Muscle of leg (tissue), 11 donors: ENCODE data around the gene PGRMC1. TPM values are rescaled to one million over a fixed set of nuclear protein-coding genes. Genes with fewer than 3 reads are reported as not detected.
A peak's percentile ranks its signal among the peaks of the same experiment; 100 is the strongest.
"Not testable (repeated sequence)": the region's sequence is repeated elsewhere in the genome, so short reads cannot be mapped to it uniquely, and the experiment has no call there.

ENCODE experiments used
- DNase-seq: peaks from one replicate; pipeline ENCODE4 v3.0.0; 2013
- H3K27ac ChIP-seq: one replicate; pipeline ENCODE4 v1.5.1; 2013; ENCODE audit warnings: mild to moderate bottlenecking, low read length, control low read depth
- H3K27me3 ChIP-seq: one replicate; pipeline ENCODE4 v1.6.1; 2013; ENCODE audit warnings: low read length; ENCODE audit not compliant: control insufficient read depth, insufficient read depth
- H3K36me3 ChIP-seq: one replicate; pipeline ENCODE4 v1.6.1; 2013; ENCODE audit warnings: low read length; ENCODE audit not compliant: control insufficient read depth, insufficient read depth
- H3K4me1 ChIP-seq: one replicate; pipeline ENCODE4 v1.6.1; 2013; ENCODE audit warnings: low read length; ENCODE audit not compliant: control insufficient read depth, insufficient read depth
- H3K4me3 ChIP-seq: one replicate; pipeline ENCODE4 v1.5.1; 2013; ENCODE audit warnings: low read length, control low read depth
- H3K9me3 ChIP-seq: replicated peaks from 2 replicates; pipeline ENCODE4 v1.6.1; 2013; ENCODE audit warnings: low read depth, low read length; ENCODE audit not compliant: control insufficient read depth
- WGBS: methylation state at CpG from one replicate; pipeline ENCODE4 v1.1.5; 2013; ENCODE audit warnings: missing lambda C conversion rate; ENCODE audit not compliant: insufficient coverage; 5-methylcytosine and 5-hydroxymethylcytosine counted together
- polyA plus RNA-seq, 8 donors: library from polyadenylated mRNA; unstranded; fragments of 120-200 nt; gene quantifications; one replicate each; pipeline versions ENCODE4 v1.2.1 to v1.2.3, GENCODE V29; 2013; ENCODE audit warnings: inconsistent platforms in 1 of 8, low replicate concordance in 1 of 8; ENCODE audit not compliant: insufficient read length in 8 of 8, insufficient read depth in 1 of 8
- total RNA-seq: library from RNA; stranded (reverse); fragments of 120-200 nt; gene quantifications from one replicate; pipeline ENCODE4 v1.2.4, GENCODE V29; 2013

The PGRMC1 gene
- total and polyA plus RNA-seq, 9 donors, result 86.7 to 148 (median 101) TPM

GRCh38 chrX:119249891-119250290 lies 13.8 kb downstream of the PGRMC1 start:
- Histone ChIP-seq H3K36me3 (no peaks in the 10 kb centered on the region), H3K4me3 (no peak overlapping the region), H3K27ac (no peak overlapping the region), H3K9me3 (no peaks in the 10 kb centered on the region), H3K27me3 (peaks cover 8% of the 10 kb centered on the region), H3K4me1 (no peaks in the 10 kb centered on the region)
- 60% methylated on average over 1 of the region's 3 CpGs for WGBS
- DNase-seq, result peak; percentile 38

- Histone ChIP-seq H3K4me1 (no peaks in the 10 kb centered on the region), H3K9me3 (no peaks in the 10 kb centered on the region), H3K4me3 (no peak overlapping the region), H3K36me3 (no peaks in the 10 kb centered on the region), H3K27me3 (peaks cover 8% of the 10 kb centered on the region), H3K27ac (no peak overlapping the region)
- WGBS, result 76% methylated on average over 3 of the region's 4 CpGs
- no peak for DNase-seq
Observed at GRCh38 chrX:119251386-119251785, 15.3 kb downstream of the PGRMC1 start.

- no peak for DNase-seq
- Histone ChIP-seq H3K4me1 (no peaks in the 10 kb centered on the region), H3K9me3 (no peaks in the 10 kb centered on the region), H3K27ac (no peak overlapping the region), H3K36me3 (no peaks in the 10 kb centered on the region), H3K4me3 (no peak overlapping the region), H3K27me3 (peaks cover 13% of the 10 kb centered on the region)
- WGBS, result 67% methylated on average over 1 of the region's 2 CpGs
Observed at GRCh38 chrX:119252716-119253115, 16.6 kb downstream of the PGRMC1 start.

GRCh38 chrX:119266364-119266995 lies 30.4 kb downstream of the PGRMC1 start:
- H3K4me3 ChIP-seq, result no peak overlapping the region
- no CpG with 5 or more reads among the region's 5 CpGs for WGBS
- peaks cover 7% of the 10 kb centered on the region for H3K27me3 ChIP-seq
- H3K9me3 ChIP-seq, result no peaks in the 10 kb centered on the region
- H3K4me1 ChIP-seq, result no peaks in the 10 kb centered on the region
- peak; percentile 49 for DNase-seq
- no peaks in the 10 kb centered on the region for H3K36me3 ChIP-seq
- no peak overlapping the region for H3K27ac ChIP-seq

- H3K36me3 ChIP-seq, H3K27me3 ChIP-seq, H3K27ac ChIP-seq, H3K9me3 ChIP-seq, H3K4me1 ChIP-seq, DNase-seq, H3K4me3 ChIP-seq: not testable (repeated sequence)
- 78% methylated on average over 3 of the region's 3 CpGs for WGBS
Observed at GRCh38 chrX:119267115-119267514, 31.0 kb downstream of the PGRMC1 start.

- DNase-seq, result no peak
- Histone ChIP-seq H3K9me3 (no peaks in the 10 kb centered on the region), H3K27me3 (peaks cover 30% of the 10 kb centered on the region), H3K27ac (no peak overlapping the region), H3K36me3 (no peaks in the 10 kb centered on the region), H3K4me1 (peaks cover 10% of the 10 kb centered on the region), H3K4me3 (no peak overlapping the region)
- WGBS, result 53% methylated on average over 42 of the region's 42 CpGs
Observed at GRCh38 chrX:119272882-119273419, 36.9 kb downstream of the PGRMC1 start.

- Histone ChIP-seq H3K27me3 (peaks cover 30% of the 10 kb centered on the region), H3K4me1 (peaks cover 10% of the 10 kb centered on the region), H3K27ac (no peak overlapping the region), H3K4me3 (peak overlapping the region; percentile 6), H3K9me3 (no peaks in the 10 kb centered on the region), H3K36me3 (no peaks in the 10 kb centered on the region)
- 35% methylated on average over 57 of the region's 61 CpGs for WGBS
- DNase-seq, result peak; percentile 35
Observed at GRCh38 chrX:119273420-119274192, 37.5 kb downstream of the PGRMC1 start.

GRCh38 chrX:119282347-119282746 lies 46.3 kb downstream of the PGRMC1 start:
- not testable (repeated sequence) for H3K27ac ChIP-seq, H3K9me3 ChIP-seq, H3K4me3 ChIP-seq, H3K36me3 ChIP-seq, H3K27me3 ChIP-seq, DNase-seq, H3K4me1 ChIP-seq
- WGBS, result no CpG with 5 or more reads among the region's 4 CpGs

GRCh38 chrX:119288890-119289393 lies 52.9 kb downstream of the PGRMC1 start:
- Histone ChIP-seq H3K4me3 (no peak overlapping the region), H3K9me3 (no peaks in the 10 kb centered on the region), H3K27ac (no peak overlapping the region), H3K27me3 (peaks cover 2% of the 10 kb centered on the region), H3K4me1 (no peaks in the 10 kb centered on the region), H3K36me3 (no peaks in the 10 kb centered on the region)
- 61% methylated on average over 2 of the region's 4 CpGs for WGBS
- DNase-seq, result no peak

GRCh38 chrX:119290476-119290875 lies 54.4 kb downstream of the PGRMC1 start:
- Histone ChIP-seq H3K4me3 (no peak overlapping the region), H3K4me1 (no peaks in the 10 kb centered on the region), H3K9me3 (no peaks in the 10 kb centered on the region), H3K36me3 (no peaks in the 10 kb centered on the region), H3K27ac (no peak overlapping the region), H3K27me3 (peaks cover 2% of the 10 kb centered on the region)
- no peak for DNase-seq
